T-helper 2 cell (primary cell): Measurements from ENCODE around the gene TSPAN11.
"Not testable (repeated sequence)": the region's sequence is repeated elsewhere in the genome, so short reads cannot be mapped to it uniquely, and the experiment has no call there.

Experiments used
- DNase-seq, 5 experiments: peaks; one replicate each; pipeline versions ENCODE4 v3.0.0 to v3.0.0-alpha.2; 2012 to 2022

TSPAN11 gene

DNA sequence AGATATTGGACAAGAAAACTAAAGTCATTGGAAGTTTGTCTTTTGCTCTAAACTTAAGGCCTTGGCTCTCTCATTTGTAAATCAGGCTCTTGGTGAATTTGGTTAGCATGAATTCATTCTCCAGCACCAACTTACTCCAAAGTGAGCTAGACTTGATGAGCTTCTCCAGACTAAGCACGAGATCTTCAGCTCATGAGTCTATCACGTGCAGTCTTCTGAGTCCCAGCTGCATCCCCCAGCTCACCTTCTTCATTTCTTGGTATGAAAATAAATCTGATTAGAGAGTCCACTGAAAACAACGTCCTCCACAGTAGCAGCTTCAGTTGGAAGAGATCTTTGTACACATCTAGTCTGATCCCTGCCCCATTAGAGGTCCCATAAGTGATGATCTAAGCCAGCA lies 94.6 kb downstream of the TSPAN11 start:
- DNase-seq, result no peak

DNA sequence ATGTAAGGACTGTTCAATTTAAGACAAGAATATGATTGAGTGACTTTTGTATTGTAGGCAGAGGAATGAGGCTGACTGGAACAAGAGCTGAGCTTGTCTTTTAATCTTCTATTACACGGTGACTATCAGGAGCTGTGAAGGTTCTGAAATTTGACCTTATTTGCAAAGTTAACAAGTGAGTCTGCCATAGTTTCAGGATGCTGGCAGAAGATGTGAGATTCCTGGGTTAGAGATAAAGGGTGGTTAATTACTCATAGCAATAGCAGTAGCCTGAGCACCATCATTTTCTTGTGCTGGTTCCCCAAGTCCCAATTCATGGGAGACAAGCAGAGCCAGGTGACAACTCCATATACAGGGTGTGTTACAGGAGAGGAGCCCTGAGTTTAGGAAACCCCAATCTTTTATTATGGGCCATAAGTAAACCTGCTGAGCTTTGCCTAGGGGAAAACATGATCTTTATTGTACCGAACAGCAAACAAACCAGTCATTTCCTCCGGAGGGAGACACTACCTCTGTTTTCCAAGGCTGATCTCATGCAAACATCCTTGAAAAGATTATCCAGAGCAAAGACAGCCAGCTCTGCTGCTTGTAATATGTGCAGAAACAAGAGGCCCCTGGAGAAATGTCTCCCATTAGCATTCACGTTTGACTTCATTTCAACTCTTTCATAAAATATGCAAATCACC lies 95.4 kb downstream of the TSPAN11 start:
- DNase-seq, result no peak

DNA sequence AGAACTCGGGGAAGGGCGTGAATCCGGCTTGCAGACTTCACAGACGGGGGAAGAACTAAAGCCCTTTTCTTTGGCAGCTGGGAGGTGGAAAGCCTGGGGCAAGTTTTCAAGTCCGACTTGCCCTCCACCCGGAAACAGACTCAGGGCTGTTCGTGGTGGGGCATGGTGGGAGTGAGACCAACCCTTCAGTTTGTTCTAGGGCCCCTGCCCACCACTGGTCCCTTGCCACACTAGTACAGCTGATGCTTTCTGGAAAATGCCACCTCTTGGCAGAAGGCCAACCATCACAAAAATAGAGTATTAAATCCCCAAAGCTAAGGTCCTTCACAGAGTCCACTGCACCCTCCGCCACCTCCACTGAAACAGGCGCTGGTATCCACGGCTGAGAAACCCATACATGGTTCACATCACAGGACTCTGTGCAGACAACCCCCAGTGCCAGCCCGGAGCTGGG lies 96.8 kb downstream of the TSPAN11 start:
- DNase-seq, result no peak

DNA sequence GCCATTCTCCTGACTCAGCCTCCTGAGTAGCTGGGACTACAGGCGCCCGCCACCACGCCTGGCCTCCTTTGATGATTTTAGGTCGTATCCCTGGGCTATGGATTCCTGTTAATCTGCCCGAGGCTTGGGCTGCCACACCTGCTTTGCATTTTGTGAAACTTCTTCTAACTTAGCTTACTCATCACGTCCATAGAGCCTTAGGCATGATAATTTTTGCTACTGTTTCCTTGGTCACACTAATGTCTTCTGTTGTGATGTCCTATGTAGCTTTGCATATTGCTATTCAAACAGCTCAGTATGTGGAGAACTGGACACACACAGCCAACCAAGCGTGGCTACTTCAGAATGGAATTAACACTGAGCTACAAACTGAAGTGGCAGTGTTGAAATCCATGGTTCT lies 99.7 kb downstream of the TSPAN11 start:
- DNase-seq, result no peak

DNA sequence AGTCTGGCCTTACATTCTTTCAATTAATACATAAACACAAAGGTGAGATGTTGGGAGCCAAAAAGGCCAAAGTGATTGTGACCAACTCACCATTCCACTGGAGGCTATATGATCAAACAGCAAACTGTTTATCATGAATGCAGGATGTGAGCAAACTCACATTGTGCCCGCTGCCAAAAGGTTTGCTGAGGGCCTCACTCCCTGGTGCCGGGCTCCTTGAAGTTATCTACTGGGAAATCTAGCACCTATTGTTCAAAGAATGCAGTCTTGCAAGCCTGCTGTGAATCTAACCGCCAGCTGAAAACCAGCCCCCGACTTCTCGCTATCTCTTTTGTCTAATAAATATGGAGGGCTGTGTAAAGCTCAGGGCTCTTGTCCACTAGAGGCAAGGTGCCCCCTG lies 100.5 kb downstream of the TSPAN11 start:
- not testable (repeated sequence) for DNase-seq

- DNase-seq, result no peak
Measured at GRCh38 chr12:31029468-31029867, 102.9 kb downstream of the TSPAN11 start.

DNA sequence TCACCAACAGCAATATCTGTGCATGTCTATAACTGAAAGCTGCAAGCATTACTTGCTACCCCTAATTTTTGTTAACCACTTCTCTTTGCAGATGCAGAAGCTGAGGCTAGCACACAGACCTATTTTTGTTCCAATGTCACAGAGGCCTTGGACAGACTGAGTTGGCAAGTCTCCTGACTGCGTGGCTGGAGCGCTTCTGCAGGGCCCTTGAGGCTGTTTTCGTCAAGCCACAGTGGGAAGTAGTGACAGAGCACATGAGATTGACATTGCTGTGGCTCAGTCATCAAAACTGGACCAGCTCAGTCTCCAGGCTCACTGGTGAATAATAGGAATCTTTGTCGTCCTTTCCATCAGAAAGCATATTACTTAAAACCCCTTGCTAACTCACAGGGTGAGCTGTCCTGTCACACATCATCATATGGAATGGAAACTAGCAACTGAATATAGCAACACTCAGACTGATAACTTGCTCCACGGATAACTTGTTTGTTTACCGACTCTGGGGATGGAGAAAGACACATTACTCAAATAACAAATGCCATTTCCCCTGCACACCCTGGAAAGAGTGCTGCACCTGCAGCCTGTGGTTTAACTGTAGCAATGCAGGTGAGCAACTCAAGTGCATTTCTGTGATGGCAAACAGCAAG lies 103.5 kb downstream of the TSPAN11 start:
- DNase-seq, result no peak

- DNase-seq, result no peak
Measured at GRCh38 chr12:31031951-31032335, 105.4 kb downstream of the TSPAN11 start.

DNA sequence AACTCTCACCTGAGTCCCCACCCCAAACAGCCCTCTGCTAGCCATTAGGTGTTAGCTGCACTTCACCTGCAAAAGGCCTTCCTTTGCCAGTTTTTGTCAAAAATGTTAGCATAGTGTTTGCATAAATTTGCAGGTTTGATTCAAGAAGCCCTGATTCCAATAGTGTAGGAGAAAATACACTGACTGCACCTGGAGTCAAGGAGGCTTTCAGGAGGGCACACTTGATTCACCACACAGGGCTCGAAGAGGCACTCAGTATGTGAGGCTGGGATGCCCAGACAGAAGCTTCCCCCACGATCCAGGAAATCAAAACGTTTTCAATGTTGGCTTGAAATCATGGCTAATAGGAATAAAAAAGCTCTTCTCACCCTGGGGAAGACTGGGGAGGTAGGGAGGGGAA lies 106.6 kb downstream of the TSPAN11 start:
- no peak for DNase-seq

- DNase-seq, result no peak
Measured at GRCh38 chr12:31033681-31034080, 107.1 kb downstream of the TSPAN11 start.

DNA sequence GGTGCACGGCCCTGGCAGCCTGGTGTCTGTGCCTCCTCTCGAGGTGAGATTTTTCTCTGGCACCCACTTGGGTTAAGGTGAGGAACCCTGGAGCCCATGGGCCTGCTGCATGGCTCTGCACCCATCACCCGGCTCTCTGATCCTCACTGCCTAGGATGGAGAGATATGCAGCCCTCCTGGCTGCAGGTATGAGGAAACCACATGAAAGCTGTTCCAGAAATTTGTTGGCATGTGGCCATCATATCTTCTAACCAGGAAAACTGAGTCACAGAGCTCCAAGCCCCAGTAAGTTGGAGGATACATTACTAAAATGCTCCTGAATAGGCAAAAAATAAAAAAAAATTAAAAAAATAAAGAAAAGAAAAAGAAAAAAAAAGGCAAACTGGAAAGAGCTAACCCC lies 107.8 kb downstream of the TSPAN11 start:
- no peak for DNase-seq

- no peak for DNase-seq
Measured at GRCh38 chr12:31035226-31035625, 108.7 kb downstream of the TSPAN11 start.

- DNase-seq, result no peak
Measured at GRCh38 chr12:31035967-31036665, 109.6 kb downstream of the TSPAN11 start.

DNA sequence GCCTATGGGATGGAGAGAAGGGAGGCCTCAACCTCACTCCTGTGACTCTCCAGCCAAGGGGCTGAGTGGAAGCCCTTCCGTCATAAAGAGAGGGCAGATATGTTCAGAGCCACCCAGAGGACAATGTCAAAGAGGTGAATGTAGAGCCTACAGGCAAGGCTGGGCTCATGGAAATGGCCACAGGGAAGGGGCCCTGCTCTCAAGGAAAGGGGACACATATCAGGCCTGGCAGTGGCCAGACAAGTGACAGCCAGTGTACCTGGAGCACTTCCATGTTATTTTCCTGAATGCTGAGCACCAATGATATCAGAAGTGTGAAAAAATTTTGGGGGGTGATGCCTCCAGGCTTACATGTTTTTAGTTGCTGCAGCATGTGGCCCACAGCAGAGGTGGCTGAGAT lies 110.5 kb downstream of the TSPAN11 start:
- no peak for DNase-seq

DNA sequence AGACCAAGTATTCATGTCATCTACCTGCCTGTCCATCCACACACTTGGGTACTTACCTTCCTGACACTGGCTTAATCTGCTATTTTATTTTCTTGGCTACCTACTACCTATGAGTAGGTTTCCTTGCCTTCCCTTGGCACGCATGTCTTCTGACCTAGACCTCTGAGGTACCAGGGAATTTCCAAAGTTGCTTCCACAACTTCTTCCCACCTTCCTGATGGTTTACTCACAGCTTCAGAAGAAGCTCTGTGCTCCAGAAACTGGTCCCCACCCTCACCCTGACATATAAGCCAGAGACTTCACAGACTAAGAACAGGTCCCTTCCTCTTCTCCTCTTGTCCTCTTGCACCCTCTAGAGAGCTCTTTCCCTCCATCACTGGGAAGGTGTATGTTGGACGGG lies 111.4 kb downstream of the TSPAN11 start:
- DNase-seq, result no peak

DNA sequence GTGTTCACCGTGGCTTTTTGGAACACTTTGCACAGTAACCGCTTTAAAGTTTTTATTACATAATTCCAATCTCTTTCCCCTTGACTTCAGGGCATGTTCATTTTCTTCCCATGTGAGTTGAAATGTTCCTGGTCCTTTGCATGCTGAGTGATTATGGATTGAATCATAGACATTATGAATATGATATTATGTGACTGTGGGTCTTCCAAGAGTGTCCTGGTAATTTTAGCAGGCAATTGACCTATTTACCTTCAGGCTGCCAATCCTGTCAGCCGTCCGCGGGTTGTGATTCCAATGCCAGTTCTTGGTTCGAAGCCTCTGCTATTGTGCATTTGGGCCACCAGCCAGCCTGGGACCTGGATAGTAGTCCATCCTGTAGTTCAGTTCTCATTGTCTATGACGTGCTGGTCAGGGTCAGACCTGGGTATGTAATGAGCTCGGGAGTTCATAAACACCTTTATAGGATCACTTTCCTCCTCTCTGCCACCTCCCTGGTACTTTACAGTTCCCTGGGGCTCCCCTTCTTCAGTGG lies 114.6 kb downstream of the TSPAN11 start:
- DNase-seq, result no peak
